HG03025 (cell line): Measurements from ENCODE around the gene DOC2B.
"Not testable (repeated sequence)": the region's sequence is repeated elsewhere in the genome, so short reads cannot be mapped to it uniquely, and the experiment has no call there.

Experiments
- ATAC-seq: cut with Tn5 transposase; IDR thresholded peaks from one replicate; pipeline ENCODE4 v1.9.1; 2021; ENCODE audit warnings: mild to moderate bottlenecking, moderate library complexity; ENCODE audit not compliant: unreplicated experiment, low FRiP score

The DOC2B gene

GRCh38 chr17:181245-182049, at the start of gene DOC2B:
DOC2B (minus strand) TSS chr17:181650; CDS start chr17:181479, 171 bp downstream.
- no peak for ATAC-seq

GRCh38 chr17:230395-230770, 48.9 kb upstream of the DOC2B start:
- ATAC-seq, result no peak

- ATAC-seq, result no peak
Observed at GRCh38 chr17:229709-230394, 48.4 kb upstream of the DOC2B start.

GRCh38 chr17:228951-229708, 47.7 kb upstream of the DOC2B start:
- no peak for ATAC-seq

- ATAC-seq, result no peak
Observed at GRCh38 chr17:227946-228615, 46.6 kb upstream of the DOC2B start.

GRCh38 chr17:227078-227945, 45.9 kb upstream of the DOC2B start:
- ATAC-seq, result no peak

- no peak for ATAC-seq
Observed at GRCh38 chr17:226108-227077, 44.9 kb upstream of the DOC2B start.

- no peak for ATAC-seq
Observed at GRCh38 chr17:225551-225950, 44.1 kb upstream of the DOC2B start.

- ATAC-seq, result not testable (repeated sequence)
Observed at GRCh38 chr17:224576-224975, 43.1 kb upstream of the DOC2B start.

- ATAC-seq, result no peak
Observed at GRCh38 chr17:223723-224471, 42.4 kb upstream of the DOC2B start.

GRCh38 chr17:222172-222571, 40.7 kb upstream of the DOC2B start:
- no peak for ATAC-seq

GRCh38 chr17:219696-220095, 38.2 kb upstream of the DOC2B start:
- ATAC-seq, result no peak

- no peak for ATAC-seq
Observed at GRCh38 chr17:218432-219110, 37.1 kb upstream of the DOC2B start.

- ATAC-seq, result no peak
Observed at GRCh38 chr17:216625-217024, 35.2 kb upstream of the DOC2B start.

- ATAC-seq, result not testable (repeated sequence)
Observed at GRCh38 chr17:215563-216478, 34.4 kb upstream of the DOC2B start.

GRCh38 chr17:214881-215331, 33.5 kb upstream of the DOC2B start:
- no peak for ATAC-seq
